HCT116 (cell line): Measurements from ENCODE around the gene CYP11A1. TPM values are rescaled to one million over a fixed set of nuclear protein-coding genes. Genes with fewer than 3 reads are reported as not detected.

Source experiments
- ATAC-seq: fragments of 200-7000 bp; cut with Tn5 transposase; 2 replicates; pipeline ENCODE4 v1.9.1; 2020; ENCODE audit warnings: mild to moderate bottlenecking, moderate library complexity
- BruUV-seq: library from RNA; stranded (reverse); fragments of 400-500 nt; replicated peaks from 2 replicates; lab custom pipeline; 2021; lab: Mats Ljungman, UMichigan
- CTCF ChIA-PET: fragments of 300-600 bp; sonication (Branson Sonifier 250); formaldehyde crosslinking; loops from one replicate; lab custom pipeline; 2021; ENCODE audit warnings: antibody characterized with exemption; lab: Charles Lee
- POLR2A ChIA-PET: fragments of 300-600, 350-600 bp; sonication (Branson Sonifier 250); formaldehyde crosslinking; loops from one replicate; lab custom pipeline; 2021; ENCODE audit warnings: antibody characterized with exemption; lab: Charles Lee
- RAD21 ChIA-PET, 2 experiments: fragments of 300-600 bp; sonication (Branson Sonifier 250); formaldehyde crosslinking; loops; one replicate each; lab custom pipeline; 2023; ENCODE audit warnings: low total read pairs in 2 of 2; ENCODE audit not compliant: uncharacterized antibody in 2 of 2, unreplicated experiment in 2 of 2, low non-redundant PET in 1 of 2; lab: Charles Lee
- DNase-seq: peaks from one replicate; pipeline ENCODE4 v3.0.0-alpha.2; 2010; ENCODE audit warnings: low read depth, low spot score
- H2AFZ ChIP-seq: fragments of 200-600 bp; shearing (Covaris generic), sonication (generic); 2 replicates; pipeline ENCODE4 v1.6.1; 2017; ENCODE audit warnings: low read depth, mixed run types, mixed read lengths, antibody characterized with exemption, low read length; ENCODE audit not compliant: poor library complexity, severe bottlenecking
- H3K27ac ChIP-seq: 2 replicates; pipeline ENCODE4 v1.5.1; 2012; ENCODE audit warnings: low read depth, low read length
- H3K27me3 ChIP-seq: fragments of 200-600 bp; sonication (generic); 2 replicates; pipeline ENCODE4 v1.6.1; 2016; ENCODE audit warnings: mixed run types, low read length, mixed read lengths; ENCODE audit not compliant: insufficient read depth
- H3K36me3 ChIP-seq, 2 experiments: fragments of 200-500 bp in 1 of 2; fragments of 200-600 bp in 1 of 2; sonication (Bioruptor generic) in 1 of 2; sonication (generic) in 1 of 2; 2 replicates each; pipeline versions ENCODE4 v1.5.1 to v1.6.1; 2014 to 2016; ENCODE audit warnings: low read length in 2 of 2, inconsistent platforms in 1 of 2, mixed read lengths in 1 of 2, mixed run types in 1 of 2; ENCODE audit not compliant: insufficient read depth in 2 of 2, control insufficient read depth in 1 of 2
- H3K4me1 ChIP-seq, 2 experiments: fragments of 200-600 bp in 1 of 2; sonication (generic) in 1 of 2; 2 replicates each; pipeline versions ENCODE4 v1.5.1 to v1.6.1; 2012 to 2017; ENCODE audit warnings: low read length in 2 of 2, inconsistent platforms in 1 of 2, mild to moderate bottlenecking in 1 of 2, mixed read lengths in 1 of 2, mixed run types in 1 of 2, moderate library complexity in 1 of 2; ENCODE audit not compliant: insufficient read depth in 2 of 2, control insufficient read depth in 1 of 2
- H3K4me2 ChIP-seq: fragments of 200-600 bp; sonication (generic); 2 replicates; pipeline ENCODE4 v1.6.1; 2017; ENCODE audit warnings: mixed run types, low read length, mixed read lengths
- H3K4me3 ChIP-seq, 2 experiments: fragments of 200-600 bp in 1 of 2; sonication (generic) in 1 of 2; replicated peaks in 1 of 2; 2 replicates each; pipeline ENCODE4 v1.5.1; 2011 to 2016; ENCODE audit warnings: low read length in 2 of 2, control low read depth in 1 of 2, low read depth in 1 of 2, mild to moderate bottlenecking in 1 of 2, mixed read lengths in 1 of 2, mixed run types in 1 of 2
- H3K79me2 ChIP-seq: fragments of 200-600 bp; sonication (generic); 2 replicates; pipeline ENCODE4 v1.6.1; 2017; ENCODE audit warnings: mild to moderate bottlenecking, mixed run types, low read length, moderate library complexity, mixed read lengths; ENCODE audit not compliant: insufficient read depth
- H3K9ac ChIP-seq: fragments of 200-600 bp; sonication (generic); 2 replicates; pipeline ENCODE4 v1.6.1; 2016; ENCODE audit warnings: low read length, mixed read lengths
- H3K9me2 ChIP-seq: fragments of 200-600 bp; sonication (generic), shearing (Covaris generic); 2 replicates; pipeline ENCODE4 v1.6.1; 2017; ENCODE audit warnings: mixed run types, mild to moderate bottlenecking, moderate library complexity; ENCODE audit not compliant: insufficient read depth
- H3K9me3 ChIP-seq, 2 experiments: fragments of 200-500 bp in 1 of 2; fragments of 200-600 bp in 1 of 2; sonication (Bioruptor generic) in 1 of 2; sonication (generic) in 1 of 2; 2 replicates each; pipeline ENCODE4 v1.6.1; 2014 to 2017; ENCODE audit warnings: low read length in 2 of 2, mixed read lengths in 2 of 2, inconsistent platforms in 1 of 2, low read depth in 1 of 2, mild to moderate bottlenecking in 1 of 2, mixed run types in 1 of 2, moderate library complexity in 1 of 2; ENCODE audit not compliant: control insufficient read depth in 1 of 2, insufficient read depth in 1 of 2
- H4K20me1 ChIP-seq: fragments of 200-600 bp; sonication (generic), shearing (Covaris generic); 2 replicates; pipeline ENCODE4 v1.6.1; 2017; ENCODE audit warnings: mixed run types, mild to moderate bottlenecking, moderate library complexity; ENCODE audit not compliant: insufficient read depth
- CEBPB ChIP-seq: IDR thresholded peaks from 2 replicates; pipeline ENCODE4 v1.6.1; 2012; ENCODE audit warnings: low read depth
- EGR1 ChIP-seq: IDR thresholded peaks from 2 replicates; pipeline ENCODE4 v1.6.1; 2012; ENCODE audit warnings: low read depth
- ELF1 ChIP-seq: IDR thresholded peaks from 2 replicates; pipeline ENCODE4 v1.6.1; 2012; ENCODE audit warnings: low read depth, borderline replicate concordance
- EZH2phosphoT487 ChIP-seq: fragments of 200-600 bp; IDR thresholded peaks from 2 replicates; pipeline ENCODE4 v1.6.1; 2018; ENCODE audit warnings: antibody characterized with exemption, borderline replicate concordance
- POLR2A ChIP-seq: IDR thresholded peaks from 2 replicates; pipeline ENCODE4 v1.7.0; 2011; ENCODE audit warnings: borderline replicate concordance; ENCODE audit not compliant: insufficient read depth, insufficient read length; ENCODE audit errors: extremely low read depth
- SIN3A ChIP-seq: IDR thresholded peaks from 2 replicates; pipeline ENCODE4 v1.6.1; 2012; ENCODE audit warnings: low read depth
- SP1 ChIP-seq: IDR thresholded peaks from 2 replicates; pipeline ENCODE4 v1.6.1; 2012; ENCODE audit warnings: low read depth
- TCF7L2 ChIP-seq: IDR thresholded peaks from 2 replicates; pipeline ENCODE4 v1.7.0; 2011; ENCODE audit warnings: borderline replicate concordance, inconsistent platforms; ENCODE audit not compliant: insufficient read depth, insufficient read length; ENCODE audit errors: extremely low read depth
- ZBTB33 ChIP-seq: IDR thresholded peaks from 2 replicates; pipeline ENCODE4 v1.6.1; 2011; ENCODE audit warnings: mild to moderate bottlenecking, low read length, moderate library complexity; ENCODE audit not compliant: insufficient replicate concordance; ENCODE audit errors: extremely low read depth
- ZFX ChIP-seq: fragments of 450-650 bp; IDR thresholded peaks from 2 replicates; pipeline ENCODE4 v1.6.1; 2017
- intact Hi-C: fragments of 100-400 bp; cut with micrococcal nuclease; formaldehyde crosslinking; loops from 2 replicates; pipeline ENCODE4 v1.10.0; 2022
- total RNA-seq: library from RNA; stranded (reverse); gene quantifications from one replicate; pipeline ENCODE4 v1.2.1, GENCODE V29; 2021; ENCODE audit not compliant: unreplicated experiment
- TF ChIP-seq, protein P1 (sequence below), 3 experiments: fragments of 200-600 bp in 1 of 3; sonication (generic) in 1 of 3; IDR thresholded peaks in 2 of 3; conservative IDR thresholded peaks in 1 of 3; 2 replicates each; pipeline ENCODE4 v1.5.1; 2012 to 2017; ENCODE audit warnings: low read depth in 2 of 3, low read length in 2 of 3, antibody characterized with exemption in 1 of 3, borderline replicate concordance in 1 of 3, control low read depth in 1 of 3, mild to moderate bottlenecking in 1 of 3, mixed read lengths in 1 of 3, mixed run types in 1 of 3, moderate library complexity in 1 of 3; ENCODE audit not compliant: insufficient read depth in 1 of 3
- TF ChIP-seq, protein P2 (sequence below): IDR thresholded peaks from 2 replicates; pipeline ENCODE4 v1.6.1; 2012; ENCODE audit warnings: low read depth

Gene CYP11A1
- total RNA-seq, 1 experiment from 2014 or later: 0.57 TPM

DNA sequence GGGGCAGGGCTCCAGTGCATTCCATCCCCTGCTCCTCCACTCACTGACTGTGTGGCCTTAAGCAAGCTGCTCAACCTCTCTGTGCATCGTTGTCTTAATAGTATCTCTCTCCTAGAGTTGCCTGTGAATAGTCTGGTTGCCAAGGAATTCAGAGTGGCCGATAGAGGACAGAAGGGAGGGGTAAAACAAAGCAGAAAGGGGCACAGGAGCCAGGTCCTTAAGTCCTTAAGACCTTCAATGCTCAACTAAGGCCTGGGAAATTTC lies 13.7 kb upstream of the CYP11A1 start:
- no peaks in the 10 kb centered on the region for H3K9me2 ChIP-seq
- no peak overlapping the region for H3K9ac ChIP-seq
- TF ChIP-seq ZBTB33 (no peak), EZH2phosphoT487 (no peak), CEBPB (no peak), SP1 (no peak), ELF1 (no peak), TCF7L2 (no peak), SIN3A (no peak), POLR2A (no peak), ZFX (no peak), EGR1 (no peak)
- TF ChIP-seq, protein P1, sequence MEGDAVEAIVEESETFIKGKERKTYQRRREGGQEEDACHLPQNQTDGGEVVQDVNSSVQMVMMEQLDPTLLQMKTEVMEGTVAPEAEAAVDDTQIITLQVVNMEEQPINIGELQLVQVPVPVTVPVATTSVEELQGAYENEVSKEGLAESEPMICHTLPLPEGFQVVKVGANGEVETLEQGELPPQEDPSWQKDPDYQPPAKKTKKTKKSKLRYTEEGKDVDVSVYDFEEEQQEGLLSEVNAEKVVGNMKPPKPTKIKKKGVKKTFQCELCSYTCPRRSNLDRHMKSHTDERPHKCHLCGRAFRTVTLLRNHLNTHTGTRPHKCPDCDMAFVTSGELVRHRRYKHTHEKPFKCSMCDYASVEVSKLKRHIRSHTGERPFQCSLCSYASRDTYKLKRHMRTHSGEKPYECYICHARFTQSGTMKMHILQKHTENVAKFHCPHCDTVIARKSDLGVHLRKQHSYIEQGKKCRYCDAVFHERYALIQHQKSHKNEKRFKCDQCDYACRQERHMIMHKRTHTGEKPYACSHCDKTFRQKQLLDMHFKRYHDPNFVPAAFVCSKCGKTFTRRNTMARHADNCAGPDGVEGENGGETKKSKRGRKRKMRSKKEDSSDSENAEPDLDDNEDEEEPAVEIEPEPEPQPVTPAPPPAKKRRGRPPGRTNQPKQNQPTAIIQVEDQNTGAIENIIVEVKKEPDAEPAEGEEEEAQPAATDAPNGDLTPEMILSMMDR (IDR thresholded peaks at IDR 0.05 in 2 of 3, conservative IDR thresholded peaks at IDR 0.05 in 1 of 3; ENCODE audit: borderline replicate concordance in 1 of 3, insufficient read depth in 1 of 3, low read depth in 2 of 3, low read length in 2 of 3): no peak
- TF ChIP-seq, protein P2, sequence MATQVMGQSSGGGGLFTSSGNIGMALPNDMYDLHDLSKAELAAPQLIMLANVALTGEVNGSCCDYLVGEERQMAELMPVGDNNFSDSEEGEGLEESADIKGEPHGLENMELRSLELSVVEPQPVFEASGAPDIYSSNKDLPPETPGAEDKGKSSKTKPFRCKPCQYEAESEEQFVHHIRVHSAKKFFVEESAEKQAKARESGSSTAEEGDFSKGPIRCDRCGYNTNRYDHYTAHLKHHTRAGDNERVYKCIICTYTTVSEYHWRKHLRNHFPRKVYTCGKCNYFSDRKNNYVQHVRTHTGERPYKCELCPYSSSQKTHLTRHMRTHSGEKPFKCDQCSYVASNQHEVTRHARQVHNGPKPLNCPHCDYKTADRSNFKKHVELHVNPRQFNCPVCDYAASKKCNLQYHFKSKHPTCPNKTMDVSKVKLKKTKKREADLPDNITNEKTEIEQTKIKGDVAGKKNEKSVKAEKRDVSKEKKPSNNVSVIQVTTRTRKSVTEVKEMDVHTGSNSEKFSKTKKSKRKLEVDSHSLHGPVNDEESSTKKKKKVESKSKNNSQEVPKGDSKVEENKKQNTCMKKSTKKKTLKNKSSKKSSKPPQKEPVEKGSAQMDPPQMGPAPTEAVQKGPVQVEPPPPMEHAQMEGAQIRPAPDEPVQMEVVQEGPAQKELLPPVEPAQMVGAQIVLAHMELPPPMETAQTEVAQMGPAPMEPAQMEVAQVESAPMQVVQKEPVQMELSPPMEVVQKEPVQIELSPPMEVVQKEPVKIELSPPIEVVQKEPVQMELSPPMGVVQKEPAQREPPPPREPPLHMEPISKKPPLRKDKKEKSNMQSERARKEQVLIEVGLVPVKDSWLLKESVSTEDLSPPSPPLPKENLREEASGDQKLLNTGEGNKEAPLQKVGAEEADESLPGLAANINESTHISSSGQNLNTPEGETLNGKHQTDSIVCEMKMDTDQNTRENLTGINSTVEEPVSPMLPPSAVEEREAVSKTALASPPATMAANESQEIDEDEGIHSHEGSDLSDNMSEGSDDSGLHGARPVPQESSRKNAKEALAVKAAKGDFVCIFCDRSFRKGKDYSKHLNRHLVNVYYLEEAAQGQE: no peak
- no peaks in the 10 kb centered on the region for H3K36me3 ChIP-seq
- ChIA-PET POLR2A (no interaction called here), RAD21 (no interaction called here), CTCF (interaction anchor here (1.6 to 6.3 kb wide), 2 partner anchors 59 to 102 kb away, joined by 5 to 83 read pairs; no protein-coding TSS in a partner anchor)
- H3K4me2 ChIP-seq: no peak overlapping the region
- H3K9me3 ChIP-seq: no peaks in the 10 kb centered on the region
- H4K20me1 ChIP-seq: no peaks in the 10 kb centered on the region
- no peaks in the 10 kb centered on the region for H3K27me3 ChIP-seq
- H3K4me3 ChIP-seq: no peak overlapping the region
- no peak for ATAC-seq
- intact Hi-C loops: no loop called here
- H3K27ac ChIP-seq: no peak overlapping the region
- no TSS peak for BruUV-seq
- DNase-seq: no peak
- no peak overlapping the region for H2AFZ ChIP-seq
- H3K4me1 ChIP-seq: peaks cover 19 to 58% of the 10 kb centered on the region in 2 experiments
- no peaks in the 10 kb centered on the region for H3K79me2 ChIP-seq
